ENCODE results near the gene BPHL. TPM values are rescaled to one million over a fixed set of nuclear protein-coding genes. Genes with fewer than 3 reads are reported as not detected.

BPHL gene
- total RNA-seq, 4 donors from 2014 or later, result 6.3 to 8.3 (median 7.3) TPM

- WGBS, result 87% methylated on average over 2 of the region's 2 CpGs
- Histone ChIP-seq H3K36me3 (no peaks in the 10 kb centered on the region), H3K27ac (replicated peaks in 1 of 4) (no peak overlapping the region), H3K4me3 (no peak overlapping the region), H3K27me3 (no peaks in the 10 kb centered on the region), H3K4me1 (no peaks in the 10 kb centered on the region), H3K9me3 (no peaks in the 10 kb centered on the region)
- intact Hi-C loops (cut with DNase I), result no loop called here
- no peak for DNase-seq (ENCODE audit: extremely low spot score)
- TF ChIP-seq POLR2AphosphoS5 (IDR thresholded peaks at IDR 0.05) (no peak), EP300 (IDR thresholded peaks at IDR 0.05) (no peak), CTCF (IDR thresholded peaks at IDR 0.05) (no peak), POLR2A (IDR thresholded peaks at IDR 0.05; ENCODE audit: low read depth) (no peak)
Measured at GRCh38 chr6:3201388-3201787, 82.9 kb downstream of the BPHL start.

Small RNA genes within 50 kb of the gene (small RNA-seq; reads per million reads assigned to genes)
- gene RNA5SP201, result 0 reads per million in 3 donors

Other genes with a start within 250 kb of the BPHL start
- 10 to 100 TPM in 1 of 4 donors, 1 to 10 TPM in 3; 5.4 to 17.7 (median 6.2) TPM for gene SERPINB9, start 215.4 kb upstream of the BPHL start, total RNA-seq
- gene SERPINB6, start 147.1 kb upstream of the BPHL start, total RNA-seq, result 100 to 1,000 TPM; 114 to 125 (median 124) TPM
- gene NQO2, start 118.8 kb upstream of the BPHL start, total RNA-seq, result 10 to 100 TPM; 22.9 to 31.3 (median 27.2) TPM
- gene RIPK1, start 50.2 kb upstream of the BPHL start, total RNA-seq, result 10 to 100 TPM; 23.3 to 34.3 (median 26.4) TPM
- 100 to 1,000 TPM in 3 of 4 donors, 10 to 100 TPM in 1; 90.1 to 181 (median 146) TPM for gene TUBB2A, start 38.8 kb downstream of the BPHL start, total RNA-seq
- gene TUBB2B, start 108.9 kb downstream of the BPHL start, total RNA-seq, result 10 to 100 TPM; 12.0 to 35.8 (median 20.9) TPM
- 10 to 100 TPM; 21.4 to 28.6 (median 25.7) TPM for gene PSMG4, start 140.2 kb downstream of the BPHL start, total RNA-seq